ENCODE measurements around the gene FAM151B.

GRCh38 chr5:80495891-80496290 lies 8.0 kb downstream of the FAM151B start:
- TF ChIP-seq EZH2phosphoT487 (IDR thresholded peaks at IDR 0.05; ENCODE audit: low read length) (no peak), CTCF (IDR thresholded peaks at IDR 0.05; ENCODE audit: low read length) (no peak), EZH2 (optimal IDR thresholded peaks at IDR 0.05; ENCODE audit: low read depth, low read length) (no peak)

Data from MM.1S (cell line).